Astrocyte of the cerebellum (primary cell): ENCODE results near the gene UBR2.

Experiments
- DNase-seq: peaks from one replicate; pipeline ENCODE4 v3.0.0-alpha.2; 2011; ENCODE audit warnings: low read depth
- H3K4me3 ChIP-seq: 2 replicates; pipeline ENCODE4 v1.5.1; 2011; ENCODE audit warnings: mild to moderate bottlenecking, low read depth, low read length, moderate library complexity
- CTCF ChIP-seq: IDR thresholded peaks from 2 replicates; pipeline ENCODE4 v1.5.1; 2012; ENCODE audit warnings: low read length, low read depth, moderate library complexity, mild to moderate bottlenecking; ENCODE audit errors: missing control alignments
- in situ Hi-C: cut with HindIII; loops from 2 replicates; pipeline ENCODE4 v1.10.0; 2017; ENCODE audit warnings: low sequenced_read_pairs

The UBR2 gene

GRCh38 chr6:42533794-42534193, 30.0 kb upstream of the UBR2 start:
- in situ Hi-C loops: no loop called here
- DNase-seq: no peak
- TF ChIP-seq CTCF: no peak
- H3K4me3 ChIP-seq: no peak overlapping the region

GRCh38 chr6:42537536-42537935, 26.3 kb upstream of the UBR2 start:
- DNase-seq: no peak
- no peak overlapping the region for H3K4me3 ChIP-seq
- TF ChIP-seq CTCF: no peak
- in situ Hi-C loops: no loop called here

GRCh38 chr6:42539135-42539534, 24.7 kb upstream of the UBR2 start:
- H3K4me3 ChIP-seq: no peak overlapping the region
- in situ Hi-C loops: no loop called here
- TF ChIP-seq CTCF: no peak
- no peak for DNase-seq

- no peak overlapping the region for H3K4me3 ChIP-seq
- TF ChIP-seq CTCF: no peak
- no peak for DNase-seq
- in situ Hi-C loops: no loop called here
Observed at GRCh38 chr6:42545226-42545773, 18.5 kb upstream of the UBR2 start.

- H3K4me3 ChIP-seq: peak overlapping the region; percentile 49
- DNase-seq: peak; percentile 51
- in situ Hi-C loops: no loop called here
- peak; percentile 99 for TF ChIP-seq CTCF
Observed at GRCh38 chr6:42547407-42548329, 16.2 kb upstream of the UBR2 start.

GRCh38 chr6:42550277-42550676, 13.6 kb upstream of the UBR2 start:
- no peak for DNase-seq
- no peak overlapping the region for H3K4me3 ChIP-seq
- TF ChIP-seq CTCF: no peak
- in situ Hi-C loops: loop anchor here (25.0 kb wide), 1 partner anchor 763 kb away; the partner anchor contains the start of genes FRS3, PRICKLE4 and TOMM6
